Middle frontal gyrus (tissue), 1 donor: ENCODE results near the gene PRCD.

Experiments
- DNase-seq: peaks from one replicate; pipeline ENCODE4 v3.0.0-alpha.2; 2015; ENCODE audit warnings: low spot score; ENCODE audit errors: extremely low spot score

Gene PRCD

DNA sequence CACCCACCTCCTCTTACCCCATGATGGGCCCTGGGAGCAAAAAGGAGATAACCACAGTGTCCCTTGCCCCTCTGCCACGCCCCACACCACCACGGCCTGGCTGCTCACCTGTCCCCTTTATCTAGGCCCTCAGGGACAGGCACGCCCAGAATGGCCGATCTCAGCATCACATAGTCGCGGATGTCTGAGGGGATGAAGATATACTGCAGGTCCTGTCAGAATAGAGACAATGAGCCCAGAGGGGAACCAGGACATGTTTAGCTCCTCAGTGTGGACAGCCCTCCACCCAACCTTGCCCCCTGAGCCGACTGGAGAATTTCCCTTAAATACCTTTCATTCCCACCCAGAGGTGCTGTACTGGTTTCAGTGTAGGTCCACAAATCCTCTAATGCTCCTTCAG lies 30.6 kb downstream of the PRCD start:
- no peak for DNase-seq

DNA sequence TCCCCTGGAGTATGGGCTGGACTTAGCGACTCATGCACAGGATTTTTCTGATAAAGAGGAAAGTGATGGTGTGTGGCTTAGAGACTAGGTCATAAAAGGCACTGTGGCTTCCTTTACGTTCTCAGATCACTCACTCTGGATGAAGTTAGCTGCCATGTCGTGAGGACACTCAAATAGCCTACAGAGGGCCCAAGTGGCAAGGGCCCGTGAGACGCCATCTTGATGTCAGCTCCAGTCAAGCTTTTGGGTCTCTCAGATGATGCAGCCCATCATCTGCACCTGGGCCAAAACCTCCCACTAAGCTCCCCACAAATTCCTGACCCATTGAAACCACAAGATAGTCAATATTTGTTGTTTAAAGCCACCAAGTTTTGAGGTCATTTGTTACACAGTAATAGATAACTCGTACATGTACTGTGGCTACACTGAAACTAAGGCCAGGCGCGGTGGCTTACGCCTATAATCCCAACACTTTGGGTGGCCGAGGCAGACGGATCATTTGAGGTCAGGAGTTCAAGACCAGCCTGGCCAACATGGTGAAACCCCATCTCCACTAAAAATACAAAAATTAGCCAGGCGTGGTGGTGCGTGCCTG lies 31.1 kb downstream of the PRCD start:
- DNase-seq: no peak

DNA sequence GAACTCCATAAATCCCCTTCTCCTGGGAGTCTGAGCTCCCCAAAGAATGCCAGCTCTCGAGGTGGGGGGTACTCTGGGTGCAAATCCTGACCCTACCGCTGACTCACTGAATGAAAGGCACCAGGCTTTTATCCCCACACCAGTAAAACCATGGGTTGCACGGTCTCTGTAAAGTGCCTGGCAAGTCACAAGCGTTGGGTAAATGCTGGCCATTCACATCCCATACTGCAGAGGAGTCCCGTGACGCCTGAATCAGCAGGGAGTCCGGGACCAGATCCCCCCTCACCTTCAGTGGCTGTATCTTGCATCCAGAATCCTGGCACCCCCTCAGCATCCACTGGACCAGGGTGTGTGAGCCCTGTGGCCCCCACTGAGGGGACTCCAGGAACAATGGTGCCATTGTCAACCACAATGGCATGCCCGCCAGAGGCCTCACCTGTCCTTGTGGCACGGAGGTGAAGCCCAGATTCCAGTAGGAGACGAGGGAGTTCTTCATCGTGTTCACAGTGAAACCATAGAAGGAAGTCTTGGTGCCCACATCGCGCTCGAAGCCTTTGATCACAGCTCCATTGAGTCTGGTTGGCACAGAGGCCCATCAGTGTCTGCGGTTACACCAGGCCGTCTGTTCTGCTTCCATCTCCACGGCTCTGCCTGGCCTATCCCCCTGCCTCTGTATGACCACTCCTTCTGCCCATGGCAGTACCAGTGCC lies 32.5 kb downstream of the PRCD start:
- no peak for DNase-seq

DNA sequence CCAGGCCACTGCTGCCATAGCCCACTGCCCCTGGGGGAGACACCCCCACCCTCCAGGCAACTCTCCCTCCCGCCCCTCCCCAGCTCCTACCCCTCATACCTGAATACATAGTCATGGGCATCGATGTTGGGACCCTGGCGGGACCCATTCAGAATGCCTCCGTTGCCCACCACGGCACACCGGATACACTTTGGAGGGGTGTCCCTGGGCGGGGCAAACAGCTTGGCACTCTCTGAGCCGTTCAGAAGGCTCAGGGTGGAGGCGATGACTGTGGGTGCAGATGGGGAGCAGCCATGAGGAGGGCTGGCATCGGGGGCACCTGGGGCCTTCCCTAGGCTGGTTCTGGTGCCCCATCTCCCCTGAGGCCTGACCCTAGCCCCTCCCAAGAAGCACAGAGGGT lies 33.3 kb downstream of the PRCD start:
- DNase-seq: no peak

DNA sequence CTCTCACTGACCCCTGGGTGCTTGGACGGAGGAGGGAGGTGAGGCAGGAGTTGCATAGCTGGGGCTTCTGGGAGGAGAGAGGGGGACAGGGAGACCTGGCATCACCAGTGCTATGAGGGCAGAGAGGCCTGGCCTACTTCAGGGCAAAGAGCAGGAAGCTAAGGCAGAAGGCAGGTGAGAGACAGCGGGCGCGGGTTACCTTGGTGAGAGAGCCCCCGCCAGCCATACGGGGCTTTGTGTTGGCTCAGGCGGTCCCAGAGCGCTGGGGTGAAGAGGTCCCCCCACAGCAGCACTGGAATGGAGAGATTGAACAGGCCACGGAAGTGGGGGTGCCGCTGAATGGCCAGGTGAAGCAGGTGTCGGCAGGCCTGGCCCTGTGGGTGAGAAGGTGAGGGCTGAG lies 34.3 kb downstream of the PRCD start:
- no peak for DNase-seq

DNA sequence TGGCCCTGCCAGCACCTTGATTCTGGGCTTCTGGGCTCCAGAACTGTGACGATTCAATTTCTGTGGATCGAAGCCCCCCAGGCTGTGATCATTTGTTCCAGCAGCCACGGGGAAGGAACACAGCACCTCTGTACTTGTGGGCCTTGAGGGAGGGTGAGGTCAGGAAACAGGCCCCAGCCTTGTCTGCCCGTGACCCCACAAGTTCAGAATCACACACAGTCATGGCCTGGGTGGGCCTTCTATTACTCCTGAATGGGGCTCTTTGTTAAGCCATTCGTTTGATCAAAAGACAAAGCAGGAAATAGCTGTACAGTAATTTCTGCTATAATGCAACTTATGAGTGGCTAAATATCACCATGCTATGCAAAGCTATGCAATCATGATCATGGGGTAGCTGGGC lies 35.7 kb downstream of the PRCD start:
- DNase-seq: no peak

GRCh38 chr17:76576189-76576588 lies 36.3 kb downstream of the PRCD start:
- DNase-seq: no peak

DNA sequence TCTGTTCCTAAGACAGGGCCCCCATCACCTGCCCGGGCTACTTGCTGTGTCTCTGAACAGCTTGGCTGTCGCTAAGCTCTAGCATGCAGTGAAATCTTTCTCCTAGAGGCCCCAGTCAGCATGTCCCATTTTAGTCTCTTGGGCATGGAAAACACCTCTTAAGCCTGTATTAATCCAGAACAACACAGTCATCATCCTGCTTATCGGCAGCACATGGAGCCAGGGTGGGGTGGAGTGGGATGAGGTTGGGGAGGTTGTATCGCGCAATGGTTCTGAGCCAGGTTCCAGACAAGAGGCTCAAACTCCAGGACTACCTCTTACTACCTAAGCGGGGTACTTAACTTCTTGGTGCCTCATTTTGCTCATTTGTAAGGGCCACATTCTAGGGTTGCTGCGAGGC lies 38.0 kb downstream of the PRCD start:
- no peak for DNase-seq

DNA sequence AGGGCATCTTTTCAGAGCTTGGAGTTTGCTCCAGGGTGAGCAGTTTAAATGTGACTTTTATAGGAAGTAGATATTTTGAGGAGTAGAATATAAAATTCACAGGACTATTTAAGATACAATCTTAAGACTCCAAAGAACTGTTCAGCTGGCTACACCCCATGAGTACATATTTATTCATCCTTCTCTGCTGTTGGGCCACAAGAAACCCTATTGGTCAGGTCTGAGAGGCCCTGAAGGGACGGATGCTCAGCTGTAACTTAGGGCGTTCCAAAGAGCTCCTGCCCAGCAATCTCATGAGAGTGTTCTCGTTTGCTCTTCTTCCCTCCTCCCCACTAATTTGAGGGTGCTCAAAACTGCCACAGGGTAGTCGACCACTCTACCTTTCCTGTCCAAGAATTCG lies 38.5 kb downstream of the PRCD start:
- DNase-seq: no peak

DNA sequence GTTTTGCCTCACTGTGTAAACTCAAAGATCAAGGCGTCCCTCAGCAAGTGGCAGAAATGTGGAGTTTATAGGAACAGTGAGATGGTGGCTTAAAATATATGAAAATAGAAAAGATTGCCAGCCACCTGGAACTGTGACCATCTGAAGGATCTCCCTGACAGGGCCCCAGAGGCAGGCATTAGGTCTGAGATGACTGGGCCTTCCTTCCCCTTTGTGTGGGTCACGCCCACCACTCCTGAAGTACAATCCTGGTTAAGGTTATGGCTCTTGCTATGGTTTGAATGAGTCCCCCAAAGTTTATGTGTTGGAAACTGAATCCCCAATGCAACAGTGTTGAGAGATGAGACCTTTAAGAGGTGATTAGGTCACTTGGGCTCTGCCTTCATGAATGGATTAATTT lies 39.4 kb downstream of the PRCD start:
- DNase-seq: no peak

- no peak for DNase-seq
These were observed 41.7 kb downstream of the PRCD start for GRCh38 chr17:76581515-76581914.

DNA sequence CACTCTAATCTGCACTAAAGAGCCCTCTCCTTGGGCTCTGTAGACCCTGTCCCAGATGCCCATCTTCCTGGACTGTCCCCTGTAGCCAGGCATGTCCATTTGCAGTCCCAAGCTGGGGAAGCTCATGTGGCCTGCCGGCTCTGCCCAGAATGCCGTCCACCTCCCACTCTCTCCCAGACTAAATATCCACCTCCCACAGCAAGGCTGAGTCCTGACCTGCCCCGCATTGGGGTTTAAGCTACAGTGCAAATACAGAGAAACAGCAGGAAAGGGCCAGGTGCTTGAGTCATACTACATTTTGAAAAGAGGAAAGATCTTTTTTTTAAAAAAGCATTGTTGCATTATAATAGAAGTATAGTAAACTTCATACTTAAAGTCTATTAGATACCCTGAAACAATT lies 42.8 kb downstream of the PRCD start:
- no peak for DNase-seq

DNA sequence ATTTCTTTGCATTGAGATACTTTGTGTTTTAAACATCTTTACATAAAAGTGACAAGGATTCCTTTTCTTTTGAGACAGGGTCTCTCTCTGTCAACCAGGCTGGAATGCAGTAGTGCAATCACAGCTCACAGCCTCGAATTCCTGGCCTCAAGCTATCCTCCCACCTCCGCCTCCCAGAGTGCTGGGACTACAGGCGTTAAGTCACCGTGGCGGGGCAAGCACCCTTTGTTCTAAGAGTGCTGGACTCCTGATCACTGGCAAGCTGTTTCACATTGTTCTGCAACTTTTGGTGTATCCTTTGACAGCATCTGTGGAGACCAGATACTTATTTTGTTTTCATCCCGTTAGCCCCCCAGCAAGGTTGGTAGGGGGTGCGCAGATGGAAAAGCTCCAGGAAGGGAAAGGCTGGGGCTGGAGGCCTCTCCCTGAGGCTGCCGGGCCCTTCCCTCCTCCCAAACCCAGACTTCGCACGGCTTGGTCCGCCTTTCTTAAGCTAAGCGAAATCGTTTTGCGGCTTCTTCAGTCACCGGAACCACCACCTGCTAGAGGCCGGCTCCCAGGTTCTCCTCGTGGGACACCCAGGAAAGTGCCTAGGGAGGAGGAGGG lies 44.7 kb downstream of the PRCD start:
- no peak for DNase-seq

DNA sequence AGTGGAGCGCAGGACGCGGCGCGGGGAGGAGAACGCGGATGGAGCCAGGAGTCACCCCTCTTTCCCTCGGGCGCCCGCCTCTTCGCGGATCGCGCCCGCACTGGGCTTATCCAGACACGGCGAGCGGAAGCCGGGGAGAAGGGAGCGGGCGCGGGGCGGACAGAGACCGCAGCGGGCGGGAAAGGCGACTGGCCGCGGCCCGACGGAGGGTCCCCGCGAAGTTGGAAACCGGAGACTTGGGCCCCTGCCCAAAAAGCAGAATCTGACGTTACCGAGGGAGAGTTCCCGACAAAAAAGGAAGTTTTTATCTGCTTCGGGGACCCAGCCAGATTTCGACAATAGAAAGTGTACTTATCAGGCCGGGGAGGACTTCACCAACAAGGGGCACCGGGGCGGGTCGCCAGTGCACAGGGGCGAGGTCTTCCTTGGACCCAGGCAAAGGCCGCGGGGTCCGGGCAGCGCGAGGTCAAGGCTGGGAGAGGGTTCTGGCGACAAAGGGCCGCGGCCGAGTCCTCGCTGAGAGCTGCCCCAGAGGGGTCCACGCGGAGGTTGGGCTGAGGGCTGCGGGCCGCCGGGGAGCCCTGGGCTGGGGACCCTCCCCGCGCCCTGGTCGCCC lies 45.3 kb downstream of the PRCD start:
- DNase-seq: no peak

DNA sequence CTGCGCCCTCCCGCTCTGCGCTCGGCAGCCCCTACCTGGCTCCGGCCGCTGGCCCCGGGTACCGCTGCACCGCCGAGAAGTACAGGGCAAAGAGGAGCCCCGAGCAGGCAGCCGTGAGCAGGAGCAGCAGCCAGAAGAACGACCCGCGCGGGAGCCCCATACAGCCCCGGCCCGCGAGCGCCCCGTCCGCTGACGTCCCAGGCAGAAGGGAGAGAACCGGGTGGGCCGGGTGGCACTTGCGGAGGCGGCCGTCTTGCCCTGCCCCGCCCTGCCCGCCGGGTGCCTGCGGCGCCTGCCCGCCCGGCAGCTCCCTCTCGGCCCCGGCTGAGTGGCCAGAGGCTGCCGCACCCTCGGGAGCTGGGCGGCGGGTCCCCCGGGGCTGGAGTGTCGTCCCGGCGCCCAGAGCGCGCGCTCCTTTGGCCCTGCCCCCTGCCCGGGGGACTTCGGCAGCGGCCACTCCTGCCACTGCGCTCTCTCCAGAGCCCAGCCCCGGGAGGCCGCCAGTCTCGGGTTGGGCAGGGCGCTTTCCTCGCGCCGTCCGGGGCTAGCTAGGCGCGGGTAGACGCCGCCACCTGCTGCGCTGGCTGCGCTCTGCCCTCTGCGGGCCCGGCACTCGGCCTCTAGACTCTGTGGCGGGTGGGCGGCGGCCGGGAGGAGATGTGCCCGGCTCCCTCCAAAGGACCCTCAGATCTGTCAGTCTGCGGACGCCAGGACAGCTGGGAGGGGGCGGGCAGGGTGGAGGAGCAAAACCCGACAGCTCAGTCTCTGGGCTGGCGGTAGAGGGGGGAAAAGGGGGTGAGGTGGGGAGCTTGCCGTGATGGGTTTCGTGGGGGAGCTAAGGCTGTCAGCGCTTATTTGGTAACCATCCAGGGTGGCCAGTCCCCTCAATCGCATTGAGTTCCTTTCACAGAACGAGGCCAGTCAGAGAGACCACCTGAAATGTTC lies 46.1 kb downstream of the PRCD start, which contains the start of gene ST6GALNAC2:
ST6GALNAC2 (minus strand) TSS at position 212 of the 945 bp plus-strand sequence; CDS start at position 160, 52 bp downstream.
- DNase-seq: no peak

GRCh38 chr17:76586741-76587487 lies 47.1 kb downstream of the PRCD start:
- DNase-seq: no peak

- DNase-seq: no peak
These were observed 48.3 kb downstream of the PRCD start for GRCh38 chr17:76588182-76588581.

DNA sequence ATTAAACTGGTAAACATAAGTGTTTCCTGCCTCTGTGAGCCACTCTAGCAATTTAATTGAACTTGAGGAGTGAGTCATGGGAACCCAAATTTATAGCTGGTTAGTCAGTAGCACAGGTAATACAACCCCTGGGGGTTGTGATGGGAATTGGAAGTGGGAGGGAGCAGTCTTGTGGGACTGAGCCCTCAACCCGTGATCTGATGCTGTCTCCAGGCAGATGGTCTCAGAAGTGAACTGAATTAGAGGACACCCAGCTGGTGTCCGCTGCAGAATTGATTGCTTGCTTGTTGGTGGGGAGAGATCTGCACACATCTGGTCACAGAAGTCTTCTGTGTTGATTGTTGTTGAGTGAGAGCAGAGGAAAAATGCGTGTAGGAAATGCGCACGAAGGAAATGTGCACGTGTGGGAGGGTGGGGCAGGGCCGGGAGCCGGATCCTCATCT lies 53.6 kb downstream of the PRCD start:
- DNase-seq: no peak

DNA sequence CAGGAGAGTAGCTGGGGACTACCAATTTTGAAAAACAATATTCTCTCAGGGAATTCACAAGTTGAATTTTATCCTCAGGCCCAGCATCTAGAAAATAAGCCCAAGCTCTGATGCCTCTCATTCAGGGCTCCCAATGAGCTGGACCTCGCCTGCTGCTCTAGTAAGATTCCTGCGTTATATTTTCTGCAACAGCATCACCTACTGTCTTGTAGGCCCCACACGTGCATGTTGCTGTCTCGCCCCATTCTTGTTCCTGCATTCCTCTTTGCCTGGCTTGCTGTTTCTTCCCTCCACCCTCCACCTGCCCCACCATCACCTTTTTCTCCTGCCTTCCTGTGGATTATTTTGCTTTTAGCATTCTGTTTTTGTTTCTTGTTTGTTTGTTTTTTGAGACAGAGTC lies 54.1 kb downstream of the PRCD start:
- no peak for DNase-seq

DNA sequence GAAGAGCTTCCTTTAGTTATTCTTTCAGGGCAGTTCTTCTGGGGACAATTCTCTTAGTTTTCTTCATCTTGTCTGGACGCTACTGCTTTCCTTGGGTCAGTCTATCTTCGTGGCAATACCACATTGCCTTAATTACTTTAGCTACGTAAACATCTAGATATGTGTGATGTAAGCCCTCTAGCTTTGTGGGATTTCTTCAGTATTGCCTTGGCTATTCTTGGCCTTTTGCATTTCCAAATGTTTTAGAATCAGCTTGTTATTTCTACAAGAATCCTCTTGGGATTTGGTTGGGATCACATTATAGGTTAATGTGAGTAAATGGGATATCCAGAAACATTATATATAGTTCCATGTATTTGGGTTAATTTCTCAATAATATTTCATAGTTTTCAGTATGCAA lies 54.8 kb downstream of the PRCD start:
- DNase-seq: no peak
